ENCODE measurements around the gene KXD1. TPM values are rescaled to one million over a fixed set of nuclear protein-coding genes. Genes with fewer than 3 reads are reported as not detected.

KXD1 gene
- total RNA-seq, 1 experiment from 2014 or later, result 138 TPM

DNA sequence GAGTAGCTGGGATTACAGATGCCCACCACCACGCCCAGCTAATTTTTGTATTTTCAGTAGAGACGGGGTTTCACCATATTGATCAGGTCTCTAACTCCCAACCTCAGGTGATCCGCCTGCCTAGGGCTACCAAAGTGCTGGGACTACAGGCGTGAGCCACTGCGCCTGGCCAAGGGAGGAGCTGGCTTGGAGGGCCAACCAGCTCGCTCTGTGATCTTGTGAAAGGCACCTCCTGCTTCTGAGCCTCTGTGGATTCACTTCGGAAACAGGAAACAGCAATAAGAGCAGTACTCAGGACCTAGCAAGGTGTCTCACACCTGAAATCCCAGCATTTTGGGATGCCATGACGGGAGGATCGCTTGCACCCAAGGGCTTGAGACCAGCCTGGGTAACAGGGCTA is 33.8 kb upstream of the KXD1 start:
- no peak overlapping the region for H3K4me2 ChIP-seq (ENCODE audit: insufficient read depth, insufficient read length, low read length)
- Mint-ChIP-seq H3K4me1 (peaks cover 13% of the 10 kb centered on the region in 2 experiments), H3K27me3 (ENCODE audit: low read depth) (no peaks in the 10 kb centered on the region), H3K27ac (peak overlapping the region in 2 of 3 experiments; percentile 15 to 93; a peak in 1 of 7 replicates), H3K4me3 (peak overlapping the region in 1 of 2 experiments; percentile 46; a peak in 2 of 5 replicates), H3K36me3 (ENCODE audit: insufficient read depth in 1 of 3, low read depth in 3 of 3) (no peaks in the 10 kb centered on the region), H3K9me3 (no peaks in the 10 kb centered on the region)
- H2BK12ac ChIP-seq (ENCODE audit: insufficient read length, low read depth, low read length), result no peak overlapping the region
- WGBS (ENCODE audit: extremely low coverage, insufficient read length, low lambda C conversion rate), result no CpG with 5 or more reads among the region's 9 CpGs
- no peaks in the 10 kb centered on the region for H3K27me3 ChIP-seq (ENCODE audit: insufficient read depth, low read length)
- no peak overlapping the region for H4K91ac ChIP-seq (ENCODE audit: insufficient read length, low read depth, low read length)
- H3K4ac ChIP-seq (ENCODE audit: low read depth, low read length), result no peak overlapping the region
- no peak overlapping the region for H3K9ac ChIP-seq (ENCODE audit: extremely low read depth, insufficient read length, low read length)
- no peaks in the 10 kb centered on the region for H4K20me1 ChIP-seq (ENCODE audit: control insufficient read depth, insufficient read depth, insufficient read length)
- no peaks in the 10 kb centered on the region for H3K9me3 ChIP-seq (ENCODE audit: control insufficient read depth, low read depth, low read length)
- TF ChIP-seq, protein P1, sequence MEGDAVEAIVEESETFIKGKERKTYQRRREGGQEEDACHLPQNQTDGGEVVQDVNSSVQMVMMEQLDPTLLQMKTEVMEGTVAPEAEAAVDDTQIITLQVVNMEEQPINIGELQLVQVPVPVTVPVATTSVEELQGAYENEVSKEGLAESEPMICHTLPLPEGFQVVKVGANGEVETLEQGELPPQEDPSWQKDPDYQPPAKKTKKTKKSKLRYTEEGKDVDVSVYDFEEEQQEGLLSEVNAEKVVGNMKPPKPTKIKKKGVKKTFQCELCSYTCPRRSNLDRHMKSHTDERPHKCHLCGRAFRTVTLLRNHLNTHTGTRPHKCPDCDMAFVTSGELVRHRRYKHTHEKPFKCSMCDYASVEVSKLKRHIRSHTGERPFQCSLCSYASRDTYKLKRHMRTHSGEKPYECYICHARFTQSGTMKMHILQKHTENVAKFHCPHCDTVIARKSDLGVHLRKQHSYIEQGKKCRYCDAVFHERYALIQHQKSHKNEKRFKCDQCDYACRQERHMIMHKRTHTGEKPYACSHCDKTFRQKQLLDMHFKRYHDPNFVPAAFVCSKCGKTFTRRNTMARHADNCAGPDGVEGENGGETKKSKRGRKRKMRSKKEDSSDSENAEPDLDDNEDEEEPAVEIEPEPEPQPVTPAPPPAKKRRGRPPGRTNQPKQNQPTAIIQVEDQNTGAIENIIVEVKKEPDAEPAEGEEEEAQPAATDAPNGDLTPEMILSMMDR (conservative IDR thresholded peaks at IDR 0.05), result no peak
- H2BK15ac ChIP-seq (ENCODE audit: low read depth, low read length), result no peak overlapping the region
- no peak overlapping the region for H3K23ac ChIP-seq (ENCODE audit: insufficient read length, low read depth, low read length)
- no peak overlapping the region for H3K18ac ChIP-seq (ENCODE audit: insufficient read length, low read depth, low read length)
- H2BK120ac ChIP-seq (ENCODE audit: low read depth, low read length, poor library complexity, severe bottlenecking), result no peak overlapping the region
- H2AFZ ChIP-seq (ENCODE audit: low read length), result no peak overlapping the region
- no peak overlapping the region for H2BK20ac ChIP-seq (ENCODE audit: low read depth, low read length, poor library complexity, severe bottlenecking)
- H4K5ac ChIP-seq (ENCODE audit: insufficient read length, low read depth, low read length), result no peak overlapping the region
- no peak overlapping the region for H2AK5ac ChIP-seq (ENCODE audit: insufficient read length, low read length)
- DNase-seq, result peak; percentile 89
- H3K14ac ChIP-seq (ENCODE audit: insufficient read depth, low read length), result no peak overlapping the region
- H3K79me1 ChIP-seq (ENCODE audit: insufficient read depth, low read depth, low read length, poor library complexity, severe bottlenecking), result peaks cover 1% of the 10 kb centered on the region
- H3K4me1 ChIP-seq (ENCODE audit: insufficient read depth, low read length), result peaks cover 3% of the 10 kb centered on the region; the same call in 1 of the 2 replicates
- no peak overlapping the region for H3K27ac ChIP-seq (ENCODE audit: insufficient read length, low read depth, low read length)
- H3K56ac ChIP-seq (ENCODE audit: insufficient read length, low read depth, low read length), result no peak overlapping the region
- H2BK5ac ChIP-seq (ENCODE audit: insufficient read length, low read length), result no peak overlapping the region
- peaks cover 12% of the 10 kb centered on the region for H3K23me2 ChIP-seq (ENCODE audit: insufficient read length, low read depth, low read length, poor library complexity, severe bottlenecking)
- peaks cover 6% of the 10 kb centered on the region; the same call in 1 of the 2 replicates for H3K79me2 ChIP-seq (ENCODE audit: insufficient read depth, low read length)
- H4K8ac ChIP-seq (replicated peaks; ENCODE audit: insufficient read length, low read depth, low read length), result no peak overlapping the region
- no peak overlapping the region for H3T11ph ChIP-seq (ENCODE audit: low read length)
